Measurements from ENCODE around the gene GBX2.

The GBX2 gene

GRCh38 chr2:236158969-236159777, 9.0 kb downstream of the GBX2 start:
- no peak for ATAC-seq
- no peak for TF ChIP-seq ARNTL (CRISPR knock-in tag; IDR thresholded peaks at IDR 0.05; ENCODE audit: borderline replicate concordance, low read depth)

- TF ChIP-seq ISL1 (CRISPR knock-in tag; IDR thresholded peaks at IDR 0.05) (no peak), OSR1 (CRISPR knock-in tag; IDR thresholded peaks at IDR 0.05) (no peak), CSDC2 (CRISPR knock-in tag; IDR thresholded peaks at IDR 0.05) (no peak), TCF4 (CRISPR knock-in tag; IDR thresholded peaks at IDR 0.05; ENCODE audit: borderline replicate concordance) (no peak), TOX (CRISPR knock-in tag; IDR thresholded peaks at IDR 0.05; ENCODE audit: borderline replicate concordance) (no peak), PATZ1 (CRISPR knock-in tag; IDR thresholded peaks at IDR 0.05; ENCODE audit: borderline replicate concordance) (no peak), ZNF70 (CRISPR knock-in tag; IDR thresholded peaks at IDR 0.05) (no peak), CREB5 (CRISPR knock-in tag; IDR thresholded peaks at IDR 0.05; ENCODE audit: low read depth) (no peak), ZFP30 (CRISPR knock-in tag; IDR thresholded peaks at IDR 0.05) (no peak), BACH2 (CRISPR knock-in tag; IDR thresholded peaks at IDR 0.05; ENCODE audit: borderline replicate concordance) (no peak), CSRNP3 (CRISPR knock-in tag; IDR thresholded peaks at IDR 0.05) (no peak), ARNTL (CRISPR knock-in tag; IDR thresholded peaks at IDR 0.05; ENCODE audit: borderline replicate concordance, low read depth) (no peak), TSHZ2 (CRISPR knock-in tag; IDR thresholded peaks at IDR 0.05) (no peak)
- no peak for ATAC-seq
Measured at GRCh38 chr2:236157815-236158498, 10.2 kb downstream of the GBX2 start.

- ATAC-seq: no peak
Measured at GRCh38 chr2:236157366-236157765, 10.8 kb downstream of the GBX2 start.

GRCh38 chr2:236156860-236157194, 11.4 kb downstream of the GBX2 start:
- ATAC-seq: no peak
- TF ChIP-seq ZNF70 (CRISPR knock-in tag; IDR thresholded peaks at IDR 0.05): no peak
- no peak for TF ChIP-seq PATZ1 (CRISPR knock-in tag; IDR thresholded peaks at IDR 0.05; ENCODE audit: borderline replicate concordance)
- TF ChIP-seq TOX (CRISPR knock-in tag; IDR thresholded peaks at IDR 0.05; ENCODE audit: borderline replicate concordance): no peak
- TF ChIP-seq ZFP30 (CRISPR knock-in tag; IDR thresholded peaks at IDR 0.05): no peak
- TF ChIP-seq CREB5 (CRISPR knock-in tag; IDR thresholded peaks at IDR 0.05; ENCODE audit: low read depth): no peak
- no peak for TF ChIP-seq ARNTL (CRISPR knock-in tag; IDR thresholded peaks at IDR 0.05; ENCODE audit: borderline replicate concordance, low read depth)
- TF ChIP-seq CSDC2 (CRISPR knock-in tag; IDR thresholded peaks at IDR 0.05): no peak
- TF ChIP-seq ZC3H10 (CRISPR knock-in tag; IDR thresholded peaks at IDR 0.05): no peak
- no peak for TF ChIP-seq BACH2 (CRISPR knock-in tag; IDR thresholded peaks at IDR 0.05; ENCODE audit: borderline replicate concordance)
- no peak for TF ChIP-seq ESRRG (CRISPR knock-in tag; IDR thresholded peaks at IDR 0.05)
- TF ChIP-seq CSRNP3 (CRISPR knock-in tag; IDR thresholded peaks at IDR 0.05): no peak
- no peak for TF ChIP-seq POU6F1 (CRISPR knock-in tag; IDR thresholded peaks at IDR 0.05; ENCODE audit: borderline replicate concordance, low read depth)

More at GRCh38 chr2:236157366-236157765, 10.8 kb downstream of the GBX2 start:
- no peak for TF ChIP-seq OSR1 (CRISPR knock-in tag; IDR thresholded peaks at IDR 0.05)
- TF ChIP-seq ZNF70 (CRISPR knock-in tag; IDR thresholded peaks at IDR 0.05): no peak
- TF ChIP-seq CSDC2 (CRISPR knock-in tag; IDR thresholded peaks at IDR 0.05): no peak
- no peak for TF ChIP-seq ZC3H10 (CRISPR knock-in tag; IDR thresholded peaks at IDR 0.05)
- TF ChIP-seq ZFP3 (CRISPR knock-in tag; IDR thresholded peaks at IDR 0.05): no peak
- no peak for TF ChIP-seq BACH2 (CRISPR knock-in tag; IDR thresholded peaks at IDR 0.05; ENCODE audit: borderline replicate concordance)
